Body of pancreas (tissue), 4 donors: ENCODE measurements around the gene RABGAP1. TPM values are rescaled to one million over a fixed set of nuclear protein-coding genes. Genes with fewer than 3 reads are reported as not detected.

Experiments used
- ATAC-seq: fragments of 150-250 bp; one replicate; pipeline ENCODE4 v1.9.1; 2016
- DNase-seq, 4 donors: peaks; one replicate each; pipeline ENCODE4 v3.0.0-alpha.2; 2019
- H3K27ac ChIP-seq, 4 donors: fragments of 200-600 bp; sonication (generic); 1 replicate in 3 of 4; 2 replicates in 1 of 4; pipeline versions ENCODE4 v1.5.1 to v1.6.1; 2016 to 2019; ENCODE audit warnings: mild to moderate bottlenecking in 1 of 4, mixed read lengths in 1 of 4, moderate library complexity in 1 of 4
- H3K27me3 ChIP-seq, 2 donors: fragments of 200-600 bp; sonication (generic); one replicate each; pipeline ENCODE4 v1.6.0; 2016; ENCODE audit warnings: mild to moderate bottlenecking in 1 of 2
- H3K36me3 ChIP-seq, 2 donors: fragments of 200-600 bp; sonication (generic); replicated peaks in 1 of 2; 2 replicates each; pipeline ENCODE4 v1.5.1; 2016; ENCODE audit warnings: low read depth in 2 of 2; ENCODE audit not compliant: insufficient read depth in 1 of 2
- H3K4me1 ChIP-seq: fragments of 200-600 bp; sonication (generic); one replicate; pipeline ENCODE4 v1.6.0; 2016
- H3K4me3 ChIP-seq, 2 donors: fragments of 200-600 bp; sonication (generic); 1 replicate in 1 of 2; 2 replicates in 1 of 2; pipeline ENCODE4 v1.5.1; 2016 to 2019
- H3K9me3 ChIP-seq, 3 donors: fragments of 200-600 bp; sonication (generic); 1 replicate in 2 of 3; 2 replicates in 1 of 3; pipeline ENCODE4 v1.5.1; 2016
- CTCF ChIP-seq, 7 experiments: fragments of 450-650 bp in 4 of 7; fragments of 200-600 bp in 3 of 7; sonication (generic) in 3 of 7; IDR thresholded peaks; one replicate each; pipeline ENCODE4 v1.5.1; 2016 to 2019; ENCODE audit warnings: antibody characterized with exemption in 7 of 7
- POLR2A ChIP-seq, 3 donors: fragments of 450-650 bp; IDR thresholded peaks; one replicate each; pipeline ENCODE4 v1.6.1; 2016; ENCODE audit warnings: antibody characterized with exemption in 3 of 3, mild to moderate bottlenecking in 2 of 3
- WGBS, 2 donors: methylation state at CpG; one replicate each; pipeline ENCODE4 v1.1.5; 2017; 5-methylcytosine and 5-hydroxymethylcytosine counted together
- intact Hi-C: fragments of 100-400 bp; cut with DNase I; formaldehyde crosslinking; loops from one replicate; pipeline ENCODE4 v1.15.1; 2023
- total RNA-seq, 2 donors: library from RNA; depleted of rRNA; stranded (reverse); fragments of >200 nt; gene quantifications; one replicate each; pipeline ENCODE4 v1.1.0, GENCODE V29; 2016

The RABGAP1 gene
- total RNA-seq, 2 donors from 2014 or later, result 31.1 to 33.6 TPM

- Histone ChIP-seq H3K36me3 (peaks cover 6 to 31% of the 10 kb centered on the region in 2 donors), H3K27me3 (no peaks in the 10 kb centered on the region), H3K4me1 (no peaks in the 10 kb centered on the region), H3K4me3 (no peak overlapping the region), H3K27ac (no peak overlapping the region), H3K9me3 (no peaks in the 10 kb centered on the region)
- intact Hi-C loops, result no loop called here
- DNase-seq (no peak), ATAC-seq (no peak)
- TF ChIP-seq POLR2A (IDR thresholded peaks at IDR 0.05), result no peak
- no peak for TF ChIP-seq CTCF (IDR thresholded peaks at IDR 0.05)
- WGBS, 2 donors, result 86% methylated on average over 3 of the region's 3 CpGs
Observed at GRCh38 chr9:123093141-123093540, 152.3 kb downstream of the RABGAP1 start.

GRCh38 chr9:123096987-123097386, 156.2 kb downstream of the RABGAP1 start:
- no peak for TF ChIP-seq POLR2A (IDR thresholded peaks at IDR 0.05)
- no peak for TF ChIP-seq CTCF (IDR thresholded peaks at IDR 0.05)
- Histone ChIP-seq H3K36me3 (peaks cover 13 to 29% of the 10 kb centered on the region in 2 donors), H3K4me1 (no peaks in the 10 kb centered on the region), H3K4me3 (no peak overlapping the region), H3K9me3 (no peaks in the 10 kb centered on the region), H3K27ac (no peak overlapping the region), H3K27me3 (no peaks in the 10 kb centered on the region)
- DNase-seq (no peak), ATAC-seq (no peak)
- 72 to 81% methylated on average over 3 of the region's 3 CpGs for WGBS, 2 donors
- intact Hi-C loops, result no loop called here

- H3K36me3 ChIP-seq, result peaks cover 13 to 26% of the 10 kb centered on the region in 2 donors
Observed at GRCh38 chr9:123097430-123098095, 156.7 kb downstream of the RABGAP1 start.

GRCh38 chr9:123098096-123098459, 157.3 kb downstream of the RABGAP1 start:
- Histone ChIP-seq H3K27ac (no peak overlapping the region), H3K27me3 (no peaks in the 10 kb centered on the region), H3K4me3 (no peak overlapping the region), H3K4me1 (no peaks in the 10 kb centered on the region), H3K9me3 (no peaks in the 10 kb centered on the region), H3K36me3 (peaks cover 13 to 26% of the 10 kb centered on the region in 2 donors)
- WGBS, 2 donors, result 77 to 97% methylated on average over 4 of the region's 4 CpGs
- intact Hi-C loops, result no loop called here
- no peak for TF ChIP-seq POLR2A (IDR thresholded peaks at IDR 0.05)
- no peak for TF ChIP-seq CTCF (IDR thresholded peaks at IDR 0.05)
- no peak for DNase-seq
- ATAC-seq, result no peak

More at GRCh38 chr9:123097430-123098095, 156.7 kb downstream of the RABGAP1 start:
- H3K27me3 ChIP-seq, result no peaks in the 10 kb centered on the region
- TF ChIP-seq POLR2A (IDR thresholded peaks at IDR 0.05) (no peak), CTCF (IDR thresholded peaks at IDR 0.05) (no peak)
- no peak overlapping the region for H3K27ac ChIP-seq
- intact Hi-C loops, result no loop called here
- 96 to 98% methylated on average over 3 of the region's 3 CpGs for WGBS, 2 donors
- DNase-seq (no peak), ATAC-seq (no peak)
- H3K9me3 ChIP-seq, result no peaks in the 10 kb centered on the region
- H3K4me3 ChIP-seq, result no peak overlapping the region
- H3K4me1 ChIP-seq, result no peaks in the 10 kb centered on the region

- no peak for ATAC-seq
Observed at GRCh38 chr9:123099042-123099441, 158.2 kb downstream of the RABGAP1 start.

More at GRCh38 chr9:123099042-123099441, 158.2 kb downstream of the RABGAP1 start:
- H3K36me3 ChIP-seq, result peaks cover 13 to 28% of the 10 kb centered on the region in 2 donors
- TF ChIP-seq POLR2A (IDR thresholded peaks at IDR 0.05) (no peak), CTCF (IDR thresholded peaks at IDR 0.05) (no peak)
- H3K9me3 ChIP-seq, result no peaks in the 10 kb centered on the region
- WGBS, 2 donors, result 96 to 97% methylated on average over 6 of the region's 6 CpGs
- H3K27ac ChIP-seq, result no peak overlapping the region
- H3K27me3 ChIP-seq, result no peaks in the 10 kb centered on the region
- no peak for DNase-seq
- intact Hi-C loops, result no loop called here
- no peak overlapping the region for H3K4me3 ChIP-seq
- H3K4me1 ChIP-seq, result no peaks in the 10 kb centered on the region
